Activated gamma-delta T cell treated with anti-CD3 and anti-CD28 coated beads, Interleukin-2, amount 50 U/mL, for 16 hours (primary cell): ENCODE data around the gene RASGEF1C.
"Not testable (repeated sequence)": the region's sequence is repeated elsewhere in the genome, so short reads cannot be mapped to it uniquely, and the experiment has no call there.

Source experiments
- DNase-seq: peaks from one replicate; pipeline ENCODE4 v3.0.0-alpha.2; 2020; ENCODE audit warnings: low read depth

The RASGEF1C gene

DNA sequence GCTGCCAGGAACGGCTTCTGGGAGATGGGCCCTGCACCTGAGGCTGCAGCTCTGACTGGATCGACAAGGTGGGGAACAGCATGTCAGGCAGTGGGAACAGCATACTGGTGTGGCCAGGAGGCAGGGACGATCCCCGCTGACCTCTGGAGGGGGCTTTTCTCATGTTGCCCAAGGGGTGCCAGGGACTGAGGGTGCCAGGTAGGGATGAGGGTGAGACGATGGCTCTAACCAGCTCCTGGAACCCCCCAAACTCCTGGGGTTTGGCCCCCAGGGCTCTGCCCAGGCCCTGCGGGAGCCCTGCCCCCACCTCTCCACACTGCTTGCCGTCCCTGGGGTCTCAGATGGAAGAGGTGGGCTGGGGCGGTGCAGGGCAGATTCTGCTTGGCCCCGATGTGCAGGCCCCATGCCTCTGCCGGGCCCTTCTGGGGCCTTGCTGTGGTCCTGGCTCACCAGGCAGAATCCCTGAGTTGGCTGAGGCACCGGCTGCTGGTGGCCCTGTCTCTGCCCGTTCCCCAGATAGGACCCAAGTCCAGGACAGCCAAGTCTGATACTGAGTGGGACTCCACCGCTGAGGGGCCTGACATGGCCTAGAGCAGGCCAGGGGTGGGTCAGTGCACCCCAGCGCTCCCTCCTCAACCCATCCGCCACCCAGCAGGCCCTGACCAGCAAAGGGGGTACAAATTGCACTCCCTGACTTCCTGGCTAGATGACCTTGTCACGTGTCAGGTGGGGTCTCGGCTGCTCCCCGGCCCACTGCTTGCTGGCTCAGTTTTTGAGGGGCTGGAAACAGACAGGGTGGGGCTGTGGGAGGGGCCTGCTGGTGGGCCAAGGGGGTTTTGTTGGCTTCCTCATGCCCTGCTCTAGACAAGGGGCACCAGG lies 109.0 kb downstream of the RASGEF1C start:
- no peak for DNase-seq

DNA sequence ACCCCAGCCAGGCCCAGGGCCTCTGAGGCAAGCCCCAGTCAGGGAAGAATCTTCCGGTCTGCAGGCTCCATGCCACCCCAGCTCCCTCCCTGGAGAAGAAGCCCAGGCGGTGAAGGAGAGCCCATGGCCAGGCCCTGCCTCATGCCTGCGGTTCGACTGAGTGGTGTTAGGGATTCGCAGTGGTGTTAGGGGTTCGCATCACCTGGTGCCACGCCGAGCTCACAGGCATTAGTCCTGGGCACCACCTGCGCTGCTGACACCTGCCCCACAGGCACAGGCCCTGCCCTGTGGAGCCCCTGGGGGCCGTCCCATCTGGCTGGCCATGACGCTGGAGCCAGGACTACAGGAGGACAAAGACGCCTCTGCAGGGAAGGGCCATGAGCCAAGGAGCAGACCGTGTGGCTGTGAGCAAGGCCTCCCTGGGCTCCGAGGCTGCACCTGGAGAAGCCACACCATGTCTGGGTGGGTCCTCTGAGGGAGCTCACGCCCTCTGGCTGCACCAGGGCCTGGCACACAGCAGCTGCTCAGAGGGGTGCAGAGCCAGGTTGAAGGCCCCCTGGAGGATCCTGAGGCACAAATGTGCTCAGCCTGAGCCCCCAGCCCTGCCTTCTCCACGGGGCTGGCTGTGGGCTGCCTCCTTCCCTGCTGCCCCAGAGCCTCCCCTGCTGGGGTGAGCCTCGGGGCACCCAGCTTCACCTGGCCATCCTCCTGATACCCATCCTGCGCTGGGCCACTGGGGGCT lies 109.8 kb downstream of the RASGEF1C start:
- DNase-seq, result no peak

- DNase-seq, result no peak
Measured at GRCh38 chr5:180098526-180098925, 110.5 kb downstream of the RASGEF1C start.

GRCh38 chr5:180097926-180098325 lies 111.1 kb downstream of the RASGEF1C start:
- DNase-seq, result no peak

DNA sequence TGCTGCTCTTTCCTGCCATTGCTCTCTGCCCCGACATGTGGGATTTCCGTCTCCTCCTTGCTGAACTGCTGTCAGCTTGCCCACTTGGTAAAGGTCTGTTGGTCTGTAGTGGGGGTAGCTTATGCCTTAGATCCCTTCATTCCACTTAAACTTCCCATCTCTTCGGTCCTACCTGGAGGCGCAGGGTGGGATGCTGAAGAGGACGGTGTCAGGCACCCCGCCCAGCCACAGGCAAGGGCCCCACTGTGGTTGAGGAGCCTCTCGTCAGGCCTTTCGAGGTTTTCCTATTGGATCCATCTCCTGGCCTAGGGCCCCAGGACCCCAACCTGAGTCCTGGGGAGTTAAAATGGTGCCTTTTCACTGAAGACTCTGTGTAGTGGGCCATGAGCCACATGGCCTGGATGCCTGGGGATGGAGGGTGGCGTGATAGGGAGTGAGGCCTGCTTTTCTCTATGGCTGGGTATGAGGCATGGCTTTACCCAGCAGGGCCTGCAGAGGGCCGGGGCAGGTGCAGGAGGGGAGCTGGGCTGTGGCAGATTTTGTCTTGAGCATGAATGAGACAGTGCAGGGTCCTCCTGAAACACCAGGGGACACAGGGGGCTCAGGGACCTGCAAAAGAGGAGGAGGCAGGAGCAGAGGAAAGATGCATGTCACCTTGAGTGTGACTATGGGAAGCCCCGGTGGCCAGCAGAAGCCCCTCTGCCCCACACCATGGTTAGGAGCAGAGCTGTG lies 111.7 kb downstream of the RASGEF1C start:
- DNase-seq, result no peak

- no peak for DNase-seq
Measured at GRCh38 chr5:180096616-180097015, 112.4 kb downstream of the RASGEF1C start.

GRCh38 chr5:180095545-180095944 lies 113.5 kb downstream of the RASGEF1C start:
- no peak for DNase-seq

DNA sequence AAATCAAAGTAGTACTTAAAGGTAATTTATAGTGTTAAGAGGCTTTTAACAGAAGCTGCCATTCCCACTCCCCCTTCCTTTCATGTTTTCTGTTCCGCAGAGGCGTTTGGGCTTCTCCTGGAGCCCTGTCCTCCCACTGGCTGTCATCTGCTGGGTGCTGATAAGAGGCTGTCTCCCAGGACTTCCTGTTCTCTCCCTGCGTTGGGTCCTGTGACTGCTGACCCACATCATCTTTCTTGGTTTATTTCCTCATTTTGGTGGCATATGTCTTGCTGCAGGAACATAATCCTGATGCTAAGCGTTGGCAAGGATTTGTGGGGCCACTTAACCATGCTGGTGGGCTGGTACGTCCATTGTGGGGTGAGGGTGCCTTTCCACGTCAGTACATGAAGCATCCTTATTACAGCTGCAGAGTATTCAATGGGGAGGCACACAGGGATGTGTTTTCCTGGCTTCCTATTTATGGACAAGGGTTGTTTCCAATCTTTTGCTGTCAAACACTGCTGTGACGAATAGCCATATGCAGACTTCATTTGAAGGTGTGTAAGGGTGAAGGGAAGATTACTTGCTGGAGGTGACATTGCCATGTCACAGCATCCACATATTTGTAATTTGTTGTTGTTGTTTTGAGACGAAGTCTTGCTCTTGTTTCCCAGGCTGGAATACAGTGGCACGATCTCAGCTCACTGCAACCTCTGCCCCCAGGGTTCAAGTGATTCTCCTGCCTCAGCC lies 115.2 kb downstream of the RASGEF1C start:
- no peak for DNase-seq

- no peak for DNase-seq
Measured at GRCh38 chr5:180093241-180093640, 115.8 kb downstream of the RASGEF1C start.

GRCh38 chr5:180090769-180091546 lies 118.1 kb downstream of the RASGEF1C start:
- no peak for DNase-seq

DNA sequence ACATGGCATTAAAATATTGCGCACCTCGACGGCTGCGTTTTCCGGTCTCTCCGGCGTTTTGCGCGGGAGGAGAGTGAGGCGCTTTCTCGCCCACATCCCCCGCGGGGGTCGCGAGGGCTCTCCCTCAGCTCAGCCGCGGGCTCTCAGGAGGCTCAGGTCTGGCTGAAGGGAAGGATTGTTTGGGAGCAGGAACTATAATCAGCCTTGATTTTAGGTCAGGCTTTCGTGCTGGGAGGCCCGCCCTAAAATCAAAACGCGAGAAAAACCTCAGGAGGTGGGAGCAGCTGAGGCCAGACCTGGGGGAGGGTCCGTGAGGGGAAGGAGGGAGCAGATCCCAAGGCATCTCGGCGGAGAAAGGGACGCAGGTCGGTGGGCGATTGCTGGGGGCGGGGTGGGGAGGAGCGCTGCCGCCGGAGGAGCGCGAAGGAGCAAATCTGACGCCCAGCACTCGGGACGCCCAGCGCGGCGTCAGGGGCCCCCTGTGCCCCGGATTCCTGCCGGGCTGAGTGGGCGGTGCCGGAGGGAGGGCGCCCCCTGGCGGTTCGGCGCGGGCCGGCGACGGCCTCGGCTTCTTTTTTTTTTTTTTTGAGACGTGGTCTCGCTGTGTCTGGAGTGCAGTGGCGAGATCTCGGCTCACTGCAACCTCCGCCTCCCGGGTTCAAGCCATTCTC lies 118.8 kb downstream of the RASGEF1C start:
- DNase-seq, result peak; percentile 73

DNA sequence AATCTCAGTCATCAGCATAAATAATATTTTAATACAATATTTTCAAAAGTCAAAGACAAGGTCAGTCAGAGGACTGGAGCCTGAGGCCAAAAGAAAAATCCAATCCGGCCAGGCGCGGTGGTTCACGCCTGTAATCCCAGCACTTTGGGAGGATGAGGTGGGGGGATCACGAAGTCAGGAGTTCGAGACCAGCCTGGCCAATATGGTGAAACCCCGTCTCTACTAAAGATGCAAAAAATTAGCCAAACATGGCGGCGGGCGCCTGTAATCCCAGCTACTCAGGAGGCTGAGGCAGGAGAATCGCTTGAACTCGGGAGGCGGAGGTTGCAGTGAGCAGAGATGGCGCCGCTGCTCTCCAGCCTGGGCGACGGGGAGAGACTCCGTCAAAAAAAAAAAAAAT lies 119.4 kb downstream of the RASGEF1C start:
- not testable (repeated sequence) for DNase-seq

- DNase-seq, result no peak
Measured at GRCh38 chr5:180088561-180088960, 120.5 kb downstream of the RASGEF1C start.

DNA sequence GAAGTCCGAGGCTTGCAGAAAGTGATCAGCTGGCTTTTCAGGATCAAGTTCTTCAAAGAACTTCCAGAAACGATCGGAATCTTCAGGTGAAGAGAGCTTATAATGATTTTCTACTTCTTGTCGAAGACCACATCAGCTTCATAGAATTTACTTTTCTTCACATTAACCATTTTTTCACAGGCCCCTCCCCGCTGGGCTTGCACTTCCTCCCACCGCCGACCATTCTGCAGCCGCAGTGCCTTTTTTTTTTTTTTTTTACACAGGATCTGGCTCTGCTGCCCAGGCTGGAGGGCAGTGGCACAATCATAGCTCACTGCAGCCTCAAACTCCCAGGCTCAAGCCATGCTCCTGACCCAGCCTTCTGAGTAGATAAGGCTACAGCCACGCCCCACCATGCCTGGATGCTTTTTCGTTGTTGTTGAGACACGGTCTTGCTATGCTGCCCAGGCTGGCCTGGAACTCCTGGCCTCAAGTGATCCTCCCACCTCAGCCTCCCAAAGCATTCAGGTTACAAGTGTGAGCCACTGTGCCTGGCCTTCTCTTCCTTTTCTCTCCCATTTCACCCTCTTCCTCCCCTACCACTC lies 122.1 kb downstream of the RASGEF1C start:
- DNase-seq, result no peak

GRCh38 chr5:180085837-180086236 lies 123.2 kb downstream of the RASGEF1C start:
- DNase-seq, result no peak

- no peak for DNase-seq
Measured at GRCh38 chr5:180084638-180085561, 124.1 kb downstream of the RASGEF1C start.

- DNase-seq, result no peak
Measured at GRCh38 chr5:180083529-180084060, 125.4 kb downstream of the RASGEF1C start.

- no peak for DNase-seq
Measured at GRCh38 chr5:180082633-180083420, 126.2 kb downstream of the RASGEF1C start.
